H1 (cell line): ENCODE measurements around the gene CAPN9.

Experiments used
- ASH2L ChIP-seq: fragments of 200-600, 300-600 bp; sonication (generic); IDR thresholded peaks from one replicate; pipeline ENCODE4 v1.7.1; 2017; ENCODE audit warnings: low read length
- ATF2 ChIP-seq: IDR thresholded peaks from 2 replicates; pipeline ENCODE4 v1.6.1; 2012; ENCODE audit warnings: low read length, inconsistent platforms
- ATF3 ChIP-seq: IDR thresholded peaks from 2 replicates; pipeline ENCODE4 v1.6.1; 2011; ENCODE audit warnings: low read depth, mild to moderate bottlenecking, low read length; ENCODE audit not compliant: insufficient read depth
- CHD2 ChIP-seq: IDR thresholded peaks from 2 replicates; pipeline ENCODE4 v1.6.1; 2012; ENCODE audit warnings: low read length, improper control_type of control experiment
- CTCF ChIP-seq, 3 experiments: IDR thresholded peaks; 1 replicate in 2 of 3; 2 replicates in 1 of 3; pipeline versions ENCODE4 v1.5.1 to v1.6.1; 2011; ENCODE audit warnings: low read length in 3 of 3, mild to moderate bottlenecking in 3 of 3, inconsistent platforms in 2 of 3, low read depth in 1 of 3, moderate library complexity in 1 of 3; ENCODE audit not compliant: insufficient read depth in 1 of 3; ENCODE audit errors: control extremely low read depth in 1 of 3
- EP300 ChIP-seq, 2 experiments: IDR thresholded peaks; 1 replicate in 1 of 2; 2 replicates in 1 of 2; pipeline ENCODE4 v1.6.1; 2011 to 2012; ENCODE audit warnings: low read depth in 2 of 2, low read length in 2 of 2, mild to moderate bottlenecking in 2 of 2, borderline replicate concordance in 1 of 2, inconsistent platforms in 1 of 2, moderate library complexity in 1 of 2
- EZH2 ChIP-seq: fragments of 200-600 bp; sonication (generic); IDR thresholded peaks from 2 replicates; pipeline ENCODE4 v1.7.1; 2012; ENCODE audit warnings: low read depth, mild to moderate bottlenecking, moderate library complexity, low read length, inconsistent platforms; ENCODE audit not compliant: severe bottlenecking
- FOSL1 ChIP-seq: IDR thresholded peaks from 2 replicates; pipeline ENCODE4 v1.6.1; 2011; ENCODE audit warnings: mild to moderate bottlenecking, low read depth, low read length, moderate library complexity; ENCODE audit not compliant: insufficient read depth
- RAD21 ChIP-seq, 2 experiments: IDR thresholded peaks in 1 of 2; conservative IDR thresholded peaks in 1 of 2; 2 replicates each; pipeline ENCODE4 v1.6.1; 2011; ENCODE audit warnings: low read depth in 2 of 2, low read length in 2 of 2, improper control_type of control experiment in 1 of 2, inconsistent platforms in 1 of 2, mild to moderate bottlenecking in 1 of 2, moderate library complexity in 1 of 2
- SAP30 ChIP-seq: fragments of 300-600 bp; sonication (generic); IDR thresholded peaks from 2 replicates; pipeline ENCODE4 v1.7.1; 2012; ENCODE audit warnings: low read length, moderate library complexity, mild to moderate bottlenecking, inconsistent platforms; ENCODE audit not compliant: insufficient read depth, insufficient replicate concordance
- SIRT6 ChIP-seq: IDR thresholded peaks from one replicate; pipeline ENCODE4 v1.7.1; 2012; ENCODE audit warnings: low read length, inconsistent platforms
- YY1 ChIP-seq: IDR thresholded peaks from 2 replicates; pipeline ENCODE4 v1.6.1; 2011; ENCODE audit warnings: low read depth, mild to moderate bottlenecking, low read length

- TF ChIP-seq ATF3 (no peak), ASH2L (no peak), CTCF (IDR thresholded peaks at IDR 0.05; ENCODE audit: control extremely low read depth in 1 of 3, insufficient read depth in 1 of 3, low read depth in 1 of 3, low read length in 3 of 3) (peak; percentile 58 to 71 (median 68)), SAP30 (no peak), EZH2 (no peak), YY1 (no peak), FOSL1 (no peak), CHD2 (no peak), ATF2 (no peak), RAD21 (IDR thresholded peaks at IDR 0.05 in 1 of 2, conservative IDR thresholded peaks at IDR 0.05 in 1 of 2; ENCODE audit: low read depth in 2 of 2, low read length in 2 of 2) (peak; percentile 66 to 78), EP300 (IDR thresholded peaks at IDR 0.05; ENCODE audit: borderline replicate concordance in 1 of 2, low read depth in 2 of 2, low read length in 2 of 2) (no peak), SIRT6 (no peak)
Observed at GRCh38 chr1:230698130-230698529, 49.1 kb upstream of the CAPN9 start.
